WTC11 (cell line): ENCODE data around the gene SDE2. TPM values are rescaled to one million over a fixed set of nuclear protein-coding genes. Genes with fewer than 3 reads are reported as not detected.

ENCODE experiments used
- ATAC-seq: fragments of 200-7000 bp; cut with Tn5 transposase; 2 replicates; pipeline ENCODE4 v1.10.0; 2021; ENCODE audit warnings: mild to moderate bottlenecking, moderate library complexity
- CTCF ChIA-PET: fragments of 300-600 bp; sonication (Branson Sonifier 250); formaldehyde crosslinking; loops from one replicate; lab custom pipeline; 2021; ENCODE audit warnings: antibody characterized with exemption; lab: Charles Lee
- POLR2A ChIA-PET: fragments of 350-600 bp; sonication (Branson Sonifier 250); formaldehyde crosslinking; loops from one replicate; lab custom pipeline; 2021; ENCODE audit warnings: antibody characterized with exemption; lab: Charles Lee
- DNase-seq: peaks from one replicate; pipeline ENCODE4 v3.0.0; 2021; ENCODE audit warnings: low spot score
- H3K27ac Mint-ChIP-seq: 2 replicates; pipeline ENCODE4 v1.8.0; 2021; ENCODE audit warnings: mixed read lengths
- H3K27me3 Mint-ChIP-seq: 2 replicates; pipeline ENCODE4 v1.8.0; 2021; ENCODE audit warnings: low read depth, mild to moderate bottlenecking, moderate library complexity, mixed read lengths
- H3K36me3 Mint-ChIP-seq: 2 replicates; pipeline ENCODE4 v1.8.0; 2021; ENCODE audit warnings: mixed read lengths
- H3K4me1 Mint-ChIP-seq: 2 replicates; pipeline ENCODE4 v1.8.0; 2022; ENCODE audit warnings: mixed read lengths
- H3K4me3 Mint-ChIP-seq: 2 replicates; pipeline ENCODE4 v1.8.0; 2021; ENCODE audit warnings: mild to moderate bottlenecking, moderate library complexity, mixed read lengths
- H3K9me3 Mint-ChIP-seq: 2 replicates; pipeline ENCODE4 v1.8.0; 2021; ENCODE audit warnings: mixed read lengths
- HMGA2 ChIP-seq: fragments of 250-450 bp; sonication (Bioruptor Pico); IDR thresholded peaks from 2 replicates; pipeline ENCODE4 v1.4.0; 2021; ENCODE audit warnings: mild to moderate bottlenecking, moderate library complexity
- IRF2 ChIP-seq: sonication (generic); formaldehyde crosslinking; IDR thresholded peaks from 2 replicates; pipeline ENCODE4 v1.8.0; 2022; ENCODE audit warnings: low read depth, missing genetic modification reagents, borderline replicate concordance
- JUN ChIP-seq: sonication (generic); formaldehyde crosslinking; IDR thresholded peaks from 2 replicates; pipeline ENCODE4 v1.8.0; 2023; ENCODE audit warnings: mild to moderate bottlenecking, missing genetic modification reagents
- KAT7 ChIP-seq: sonication (generic); formaldehyde crosslinking; IDR thresholded peaks from 2 replicates; pipeline ENCODE4 v1.8.1; 2023; ENCODE audit warnings: missing genetic modification reagents, mild to moderate bottlenecking, borderline replicate concordance
- TCF7 ChIP-seq: sonication (generic); formaldehyde crosslinking; IDR thresholded peaks from 2 replicates; pipeline ENCODE4 v1.8.0; 2022; ENCODE audit warnings: mild to moderate bottlenecking, low read depth, missing genetic modification reagents, moderate library complexity
- TEAD1 ChIP-seq: sonication (generic); formaldehyde crosslinking; IDR thresholded peaks from 2 replicates; pipeline ENCODE4 v1.8.0; 2022; ENCODE audit warnings: mild to moderate bottlenecking, missing genetic modification reagents
- ZNF219 ChIP-seq: sonication (generic); formaldehyde crosslinking; IDR thresholded peaks from 2 replicates; pipeline ENCODE4 v1.8.0; 2023; ENCODE audit warnings: missing genetic modification reagents, mild to moderate bottlenecking, borderline replicate concordance
- ZNF232 ChIP-seq: sonication (generic); formaldehyde crosslinking; IDR thresholded peaks from 2 replicates; pipeline ENCODE4 v1.8.0; 2022; ENCODE audit warnings: mild to moderate bottlenecking, missing genetic modification reagents
- ZNF317 ChIP-seq: sonication (generic); formaldehyde crosslinking; IDR thresholded peaks from 2 replicates; pipeline ENCODE4 v1.8.1; 2023; ENCODE audit warnings: low read depth, mild to moderate bottlenecking, moderate library complexity, missing genetic modification reagents, borderline replicate concordance
- ZNF423 ChIP-seq: fragments of 250-450 bp; sonication (Bioruptor Pico); IDR thresholded peaks from 2 replicates; pipeline ENCODE4 v2.1.2; 2022; ENCODE audit warnings: mild to moderate bottlenecking, moderate library complexity
- total RNA-seq: library from RNA; stranded (reverse); gene quantifications from 3 replicates; pipeline ENCODE4 v1.2.3, GENCODE V29; 2021
- TF ChIP-seq, protein P1 (sequence below): sonication (generic); formaldehyde crosslinking; IDR thresholded peaks from 2 replicates; pipeline ENCODE4 v1.8.1; 2022; ENCODE audit warnings: missing genetic modification reagents, borderline replicate concordance
- TF ChIP-seq, protein P2 (sequence below): fragments of 250-450 bp; sonication (Bioruptor Pico); conservative IDR thresholded peaks from 2 replicates; pipeline ENCODE4 v1.9.0; 2021; ENCODE audit warnings: mild to moderate bottlenecking
- TF ChIP-seq, protein P3 (sequence below): sonication (generic); formaldehyde crosslinking; IDR thresholded peaks from 2 replicates; pipeline ENCODE4 v1.8.0; 2023; ENCODE audit warnings: mild to moderate bottlenecking, missing genetic modification reagents
- TF ChIP-seq, protein P4 (sequence below): sonication (generic); formaldehyde crosslinking; IDR thresholded peaks from 2 replicates; pipeline ENCODE4 v1.8.1; 2023; ENCODE audit warnings: mild to moderate bottlenecking, missing genetic modification reagents, moderate library complexity
- TF ChIP-seq, protein P5 (sequence below): fragments of 250-450 bp; sonication (Bioruptor Pico); IDR thresholded peaks from 2 replicates; pipeline ENCODE4 v1.8.0; 2021; ENCODE audit warnings: mild to moderate bottlenecking
- TF ChIP-seq, protein P6 (sequence below): fragments of 250-450 bp; sonication (Bioruptor Pico); IDR thresholded peaks from 2 replicates; pipeline ENCODE4 v2.1.2; 2022; ENCODE audit warnings: mild to moderate bottlenecking, moderate library complexity
- TF ChIP-seq, protein P7 (sequence below): sonication (generic); formaldehyde crosslinking; IDR thresholded peaks from 2 replicates; pipeline ENCODE4 v1.8.0; 2023; ENCODE audit warnings: missing genetic modification reagents, mild to moderate bottlenecking, borderline replicate concordance
- TF ChIP-seq, protein P8 (sequence below): fragments of 250-450 bp; sonication (Bioruptor Pico); IDR thresholded peaks from 2 replicates; pipeline ENCODE4 v1.9.0; 2021; ENCODE audit warnings: mild to moderate bottlenecking

SDE2 gene
- total RNA-seq, 1 experiment from 2014 or later = 17.2 TPM

DNA sequence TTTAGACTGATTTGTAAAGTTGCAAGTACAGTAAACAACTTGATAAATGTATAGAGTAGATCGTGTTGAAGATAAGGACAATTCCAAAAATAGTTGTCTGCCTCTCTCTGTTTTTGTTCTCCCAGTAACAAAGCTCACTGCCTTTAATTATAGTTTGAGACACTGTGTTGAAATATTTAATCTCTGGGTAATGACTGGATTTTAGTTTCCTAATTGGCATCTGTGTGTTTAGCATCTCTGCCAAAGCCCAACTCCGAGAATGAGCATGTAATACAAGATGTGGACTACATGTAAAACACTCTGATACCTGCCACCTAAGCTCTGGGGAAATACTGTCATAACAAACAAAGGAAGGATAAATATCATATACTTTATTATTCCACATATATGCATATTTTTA, 27.7 kb upstream of the SDE2 start:
- Mint-ChIP-seq H3K36me3 (no peaks in the 10 kb centered on the region), H3K27me3 (peaks cover 4% of the 10 kb centered on the region; the same call in 1 of the 2 replicates), H3K4me3 (no peak overlapping the region), H3K27ac (no peak overlapping the region), H3K4me1 (no peaks in the 10 kb centered on the region), H3K9me3 (no peaks in the 10 kb centered on the region)
- TF ChIP-seq ZNF232 = no peak
- TF ChIP-seq TEAD1 (CRISPR knock-in tag) = no peak
- no peak for TF ChIP-seq KAT7
- TF ChIP-seq, protein P1, sequence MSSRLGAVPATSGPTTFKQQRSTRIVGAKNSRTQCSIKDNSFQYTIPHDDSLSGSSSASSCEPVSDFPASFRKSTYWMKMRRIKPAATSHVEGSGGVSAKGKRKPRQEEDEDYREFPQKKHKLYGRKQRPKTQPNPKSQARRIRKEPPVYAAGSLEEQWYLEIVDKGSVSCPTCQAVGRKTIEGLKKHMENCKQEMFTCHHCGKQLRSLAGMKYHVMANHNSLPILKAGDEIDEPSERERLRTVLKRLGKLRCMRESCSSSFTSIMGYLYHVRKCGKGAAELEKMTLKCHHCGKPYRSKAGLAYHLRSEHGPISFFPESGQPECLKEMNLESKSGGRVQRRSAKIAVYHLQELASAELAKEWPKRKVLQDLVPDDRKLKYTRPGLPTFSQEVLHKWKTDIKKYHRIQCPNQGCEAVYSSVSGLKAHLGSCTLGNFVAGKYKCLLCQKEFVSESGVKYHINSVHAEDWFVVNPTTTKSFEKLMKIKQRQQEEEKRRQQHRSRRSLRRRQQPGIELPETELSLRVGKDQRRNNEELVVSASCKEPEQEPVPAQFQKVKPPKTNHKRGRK (CRISPR knock-in tag) = no peak
- no peak for TF ChIP-seq HMGA2 (CRISPR knock-in tag)
- TF ChIP-seq ZNF219 (CRISPR knock-in tag) = no peak
- no peak for TF ChIP-seq JUN
- TF ChIP-seq, protein P2, sequence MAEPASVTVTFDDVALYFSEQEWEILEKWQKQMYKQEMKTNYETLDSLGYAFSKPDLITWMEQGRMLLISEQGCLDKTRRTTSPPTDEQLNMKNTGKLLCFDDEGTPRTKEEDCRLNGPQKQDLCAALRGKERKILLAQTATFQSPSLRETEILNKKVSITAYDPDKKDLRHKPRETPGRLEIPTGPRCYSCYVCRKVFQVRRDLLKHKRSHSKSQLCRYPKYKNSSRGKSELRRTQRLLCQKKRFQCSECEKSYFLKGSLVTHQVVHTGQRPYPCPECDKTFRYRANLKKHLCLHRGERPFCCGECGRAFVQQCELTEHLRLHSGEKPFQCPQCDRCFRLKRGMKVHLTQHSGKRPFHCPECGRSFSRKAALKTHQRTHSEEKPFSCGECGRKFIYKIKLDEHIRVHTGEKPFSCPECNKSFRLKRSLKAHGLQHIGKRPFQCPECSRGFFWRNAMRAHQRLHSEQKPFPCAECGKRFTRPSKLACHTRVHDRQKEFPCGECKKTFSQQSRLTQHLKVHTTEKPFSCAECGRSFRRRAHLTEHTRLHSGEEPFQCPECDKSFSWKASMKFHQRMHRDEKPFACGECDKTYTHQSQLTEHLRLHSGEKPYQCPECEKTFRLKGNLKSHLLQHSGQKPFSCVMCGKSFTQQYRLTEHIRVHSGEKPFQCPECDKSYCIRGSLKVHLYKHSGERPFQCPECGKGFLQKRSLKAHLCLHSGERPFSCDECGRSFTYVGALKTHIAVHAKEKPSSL (CRISPR knock-in tag) = no peak
- TF ChIP-seq ZNF317 (CRISPR knock-in tag) = no peak
- TF ChIP-seq, protein P3, sequence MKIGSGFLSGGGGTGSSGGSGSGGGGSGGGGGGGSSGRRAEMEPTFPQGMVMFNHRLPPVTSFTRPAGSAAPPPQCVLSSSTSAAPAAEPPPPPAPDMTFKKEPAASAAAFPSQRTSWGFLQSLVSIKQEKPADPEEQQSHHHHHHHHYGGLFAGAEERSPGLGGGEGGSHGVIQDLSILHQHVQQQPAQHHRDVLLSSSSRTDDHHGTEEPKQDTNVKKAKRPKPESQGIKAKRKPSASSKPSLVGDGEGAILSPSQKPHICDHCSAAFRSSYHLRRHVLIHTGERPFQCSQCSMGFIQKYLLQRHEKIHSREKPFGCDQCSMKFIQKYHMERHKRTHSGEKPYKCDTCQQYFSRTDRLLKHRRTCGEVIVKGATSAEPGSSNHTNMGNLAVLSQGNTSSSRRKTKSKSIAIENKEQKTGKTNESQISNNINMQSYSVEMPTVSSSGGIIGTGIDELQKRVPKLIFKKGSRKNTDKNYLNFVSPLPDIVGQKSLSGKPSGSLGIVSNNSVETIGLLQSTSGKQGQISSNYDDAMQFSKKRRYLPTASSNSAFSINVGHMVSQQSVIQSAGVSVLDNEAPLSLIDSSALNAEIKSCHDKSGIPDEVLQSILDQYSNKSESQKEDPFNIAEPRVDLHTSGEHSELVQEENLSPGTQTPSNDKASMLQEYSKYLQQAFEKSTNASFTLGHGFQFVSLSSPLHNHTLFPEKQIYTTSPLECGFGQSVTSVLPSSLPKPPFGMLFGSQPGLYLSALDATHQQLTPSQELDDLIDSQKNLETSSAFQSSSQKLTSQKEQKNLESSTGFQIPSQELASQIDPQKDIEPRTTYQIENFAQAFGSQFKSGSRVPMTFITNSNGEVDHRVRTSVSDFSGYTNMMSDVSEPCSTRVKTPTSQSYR = no peak
- TF ChIP-seq, protein P4, sequence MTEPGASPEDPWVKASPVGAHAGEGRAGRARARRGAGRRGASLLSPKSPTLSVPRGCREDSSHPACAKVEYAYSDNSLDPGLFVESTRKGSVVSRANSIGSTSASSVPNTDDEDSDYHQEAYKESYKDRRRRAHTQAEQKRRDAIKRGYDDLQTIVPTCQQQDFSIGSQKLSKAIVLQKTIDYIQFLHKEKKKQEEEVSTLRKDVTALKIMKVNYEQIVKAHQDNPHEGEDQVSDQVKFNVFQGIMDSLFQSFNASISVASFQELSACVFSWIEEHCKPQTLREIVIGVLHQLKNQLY (CRISPR knock-in tag) = no peak
- no peak for TF ChIP-seq TCF7 (CRISPR knock-in tag)
- TF ChIP-seq ZNF423 (CRISPR knock-in tag) = no peak
- TF ChIP-seq, protein P5, sequence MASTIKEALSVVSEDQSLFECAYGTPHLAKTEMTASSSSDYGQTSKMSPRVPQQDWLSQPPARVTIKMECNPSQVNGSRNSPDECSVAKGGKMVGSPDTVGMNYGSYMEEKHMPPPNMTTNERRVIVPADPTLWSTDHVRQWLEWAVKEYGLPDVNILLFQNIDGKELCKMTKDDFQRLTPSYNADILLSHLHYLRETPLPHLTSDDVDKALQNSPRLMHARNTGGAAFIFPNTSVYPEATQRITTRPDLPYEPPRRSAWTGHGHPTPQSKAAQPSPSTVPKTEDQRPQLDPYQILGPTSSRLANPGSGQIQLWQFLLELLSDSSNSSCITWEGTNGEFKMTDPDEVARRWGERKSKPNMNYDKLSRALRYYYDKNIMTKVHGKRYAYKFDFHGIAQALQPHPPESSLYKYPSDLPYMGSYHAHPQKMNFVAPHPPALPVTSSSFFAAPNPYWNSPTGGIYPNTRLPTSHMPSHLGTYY (CRISPR knock-in tag) = no peak
- TF ChIP-seq, protein P6, sequence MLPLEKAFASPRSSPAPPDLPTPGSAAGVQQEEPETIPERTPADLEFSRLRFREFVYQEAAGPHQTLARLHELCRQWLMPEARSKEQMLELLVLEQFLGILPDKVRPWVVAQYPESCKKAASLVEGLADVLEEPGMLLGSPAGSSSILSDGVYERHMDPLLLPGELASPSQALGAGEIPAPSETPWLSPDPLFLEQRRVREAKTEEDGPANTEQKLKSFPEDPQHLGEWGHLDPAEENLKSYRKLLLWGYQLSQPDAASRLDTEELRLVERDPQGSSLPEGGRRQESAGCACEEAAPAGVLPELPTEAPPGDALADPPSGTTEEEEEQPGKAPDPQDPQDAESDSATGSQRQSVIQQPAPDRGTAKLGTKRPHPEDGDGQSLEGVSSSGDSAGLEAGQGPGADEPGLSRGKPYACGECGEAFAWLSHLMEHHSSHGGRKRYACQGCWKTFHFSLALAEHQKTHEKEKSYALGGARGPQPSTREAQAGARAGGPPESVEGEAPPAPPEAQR (CRISPR knock-in tag) = no peak
- TF ChIP-seq IRF2 (CRISPR knock-in tag) = no peak
- TF ChIP-seq, protein P7, sequence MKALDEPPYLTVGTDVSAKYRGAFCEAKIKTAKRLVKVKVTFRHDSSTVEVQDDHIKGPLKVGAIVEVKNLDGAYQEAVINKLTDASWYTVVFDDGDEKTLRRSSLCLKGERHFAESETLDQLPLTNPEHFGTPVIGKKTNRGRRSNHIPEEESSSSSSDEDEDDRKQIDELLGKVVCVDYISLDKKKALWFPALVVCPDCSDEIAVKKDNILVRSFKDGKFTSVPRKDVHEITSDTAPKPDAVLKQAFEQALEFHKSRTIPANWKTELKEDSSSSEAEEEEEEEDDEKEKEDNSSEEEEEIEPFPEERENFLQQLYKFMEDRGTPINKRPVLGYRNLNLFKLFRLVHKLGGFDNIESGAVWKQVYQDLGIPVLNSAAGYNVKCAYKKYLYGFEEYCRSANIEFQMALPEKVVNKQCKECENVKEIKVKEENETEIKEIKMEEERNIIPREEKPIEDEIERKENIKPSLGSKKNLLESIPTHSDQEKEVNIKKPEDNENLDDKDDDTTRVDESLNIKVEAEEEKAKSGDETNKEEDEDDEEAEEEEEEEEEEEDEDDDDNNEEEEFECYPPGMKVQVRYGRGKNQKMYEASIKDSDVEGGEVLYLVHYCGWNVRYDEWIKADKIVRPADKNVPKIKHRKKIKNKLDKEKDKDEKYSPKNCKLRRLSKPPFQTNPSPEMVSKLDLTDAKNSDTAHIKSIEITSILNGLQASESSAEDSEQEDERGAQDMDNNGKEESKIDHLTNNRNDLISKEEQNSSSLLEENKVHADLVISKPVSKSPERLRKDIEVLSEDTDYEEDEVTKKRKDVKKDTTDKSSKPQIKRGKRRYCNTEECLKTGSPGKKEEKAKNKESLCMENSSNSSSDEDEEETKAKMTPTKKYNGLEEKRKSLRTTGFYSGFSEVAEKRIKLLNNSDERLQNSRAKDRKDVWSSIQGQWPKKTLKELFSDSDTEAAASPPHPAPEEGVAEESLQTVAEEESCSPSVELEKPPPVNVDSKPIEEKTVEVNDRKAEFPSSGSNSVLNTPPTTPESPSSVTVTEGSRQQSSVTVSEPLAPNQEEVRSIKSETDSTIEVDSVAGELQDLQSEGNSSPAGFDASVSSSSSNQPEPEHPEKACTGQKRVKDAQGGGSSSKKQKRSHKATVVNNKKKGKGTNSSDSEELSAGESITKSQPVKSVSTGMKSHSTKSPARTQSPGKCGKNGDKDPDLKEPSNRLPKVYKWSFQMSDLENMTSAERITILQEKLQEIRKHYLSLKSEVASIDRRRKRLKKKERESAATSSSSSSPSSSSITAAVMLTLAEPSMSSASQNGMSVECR (CRISPR knock-in tag) = no peak
- TF ChIP-seq, protein P8, sequence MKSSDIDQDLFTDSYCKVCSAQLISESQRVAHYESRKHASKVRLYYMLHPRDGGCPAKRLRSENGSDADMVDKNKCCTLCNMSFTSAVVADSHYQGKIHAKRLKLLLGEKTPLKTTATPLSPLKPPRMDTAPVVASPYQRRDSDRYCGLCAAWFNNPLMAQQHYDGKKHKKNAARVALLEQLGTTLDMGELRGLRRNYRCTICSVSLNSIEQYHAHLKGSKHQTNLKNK (CRISPR knock-in tag) = no peak
- POLR2A ChIA-PET = no interaction called here
- ATAC-seq (no peak), DNase-seq (no peak)
- CTCF ChIA-PET = interaction anchor here (1.1 to 1.5 kb wide), 2 partner anchors 38 to 64 kb away, joined by 3 to 5 read pairs; no protein-coding TSS in a partner anchor
